Skeletal muscle cell (primary cell): ENCODE results near the gene VPS26C.
"Not testable (repeated sequence)": the region's sequence is repeated elsewhere in the genome, so short reads cannot be mapped to it uniquely, and the experiment has no call there.

Experiments
- DNase-seq: peaks from one replicate; pipeline ENCODE4 v3.0.0-alpha.2; 2010; ENCODE audit warnings: low read depth
- H3K4me3 ChIP-seq: 2 replicates; pipeline ENCODE4 v1.5.1; 2011; ENCODE audit warnings: low read depth, mild to moderate bottlenecking, control low read depth, low read length, moderate library complexity

Gene VPS26C

DNA sequence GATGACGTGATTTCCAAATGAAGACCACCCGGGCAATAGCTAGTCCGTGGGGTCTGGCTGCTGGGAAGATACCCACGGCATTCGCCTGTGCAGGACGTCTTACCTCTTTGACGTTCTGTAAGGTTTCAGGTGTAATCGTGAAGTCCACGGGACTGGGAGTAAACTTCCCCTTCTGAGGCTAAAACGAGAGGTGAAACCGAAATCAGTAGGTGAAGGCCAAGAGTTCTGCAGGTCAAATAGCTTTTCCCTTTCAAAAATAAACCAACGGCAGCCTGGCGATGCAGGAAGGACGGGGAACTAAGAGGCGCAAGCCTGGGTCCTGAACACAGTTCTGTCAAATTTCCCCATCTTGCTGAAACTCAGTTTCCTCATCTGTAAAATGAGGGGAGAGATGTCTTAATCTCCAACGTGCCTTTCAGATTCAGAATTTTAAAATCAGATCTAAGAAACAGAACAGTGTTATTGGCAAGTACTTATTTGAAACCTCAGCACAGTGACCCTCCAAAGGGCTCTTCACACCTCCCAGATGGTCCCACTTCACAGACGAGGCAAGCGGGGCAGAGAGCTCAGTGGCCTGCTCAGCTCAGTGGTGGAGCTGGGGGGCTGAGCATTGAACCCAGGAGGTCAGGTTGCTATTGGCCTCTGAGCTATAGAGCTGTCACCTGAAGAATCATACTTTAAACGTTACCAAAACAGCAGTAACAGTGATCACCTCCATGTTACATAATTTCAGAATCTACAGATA, 34.7 kb downstream of the VPS26C start:
- no peak overlapping the region for H3K4me3 ChIP-seq
- no peak for DNase-seq

GRCh38 chr21:37231671-37232070, 35.5 kb downstream of the VPS26C start:
- DNase-seq: no peak
- no peak overlapping the region for H3K4me3 ChIP-seq

GRCh38 chr21:37231249-37231645, 35.9 kb downstream of the VPS26C start:
- no peak for DNase-seq
- no peak overlapping the region for H3K4me3 ChIP-seq

DNA sequence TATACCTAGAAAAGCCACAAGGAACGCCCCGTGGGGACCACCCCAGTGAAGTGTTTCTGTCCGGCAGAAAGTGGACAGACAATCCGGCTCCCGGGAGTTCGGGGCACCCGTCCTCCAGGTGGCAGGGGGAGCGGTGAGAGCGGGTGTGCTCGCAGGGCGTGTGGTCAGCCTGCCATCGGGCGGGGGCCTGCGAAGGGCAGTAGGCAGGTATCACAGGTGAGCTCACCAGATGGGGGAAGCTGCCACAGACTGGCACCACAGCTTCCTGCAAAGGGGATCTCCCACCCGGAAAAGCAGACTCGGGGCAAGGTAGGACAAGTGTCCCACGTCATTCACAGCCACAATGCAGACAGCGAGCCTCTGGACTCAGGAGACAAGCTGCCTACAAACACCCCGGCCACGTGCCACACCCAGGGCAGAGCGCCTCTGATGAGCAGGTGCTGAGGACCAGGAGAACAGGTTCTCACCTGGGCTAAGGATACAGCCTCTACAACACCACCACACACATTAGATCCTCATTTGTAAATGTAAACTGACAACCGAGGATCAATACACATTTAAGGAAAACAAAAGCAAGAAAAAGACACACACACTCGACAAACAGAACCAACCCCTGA, 36.4 kb downstream of the VPS26C start:
- H3K4me3 ChIP-seq: no peak overlapping the region
- DNase-seq: no peak

GRCh38 chr21:37228003-37228400, 39.1 kb downstream of the VPS26C start:
- H3K4me3 ChIP-seq: no peak overlapping the region
- DNase-seq: no peak

DNA sequence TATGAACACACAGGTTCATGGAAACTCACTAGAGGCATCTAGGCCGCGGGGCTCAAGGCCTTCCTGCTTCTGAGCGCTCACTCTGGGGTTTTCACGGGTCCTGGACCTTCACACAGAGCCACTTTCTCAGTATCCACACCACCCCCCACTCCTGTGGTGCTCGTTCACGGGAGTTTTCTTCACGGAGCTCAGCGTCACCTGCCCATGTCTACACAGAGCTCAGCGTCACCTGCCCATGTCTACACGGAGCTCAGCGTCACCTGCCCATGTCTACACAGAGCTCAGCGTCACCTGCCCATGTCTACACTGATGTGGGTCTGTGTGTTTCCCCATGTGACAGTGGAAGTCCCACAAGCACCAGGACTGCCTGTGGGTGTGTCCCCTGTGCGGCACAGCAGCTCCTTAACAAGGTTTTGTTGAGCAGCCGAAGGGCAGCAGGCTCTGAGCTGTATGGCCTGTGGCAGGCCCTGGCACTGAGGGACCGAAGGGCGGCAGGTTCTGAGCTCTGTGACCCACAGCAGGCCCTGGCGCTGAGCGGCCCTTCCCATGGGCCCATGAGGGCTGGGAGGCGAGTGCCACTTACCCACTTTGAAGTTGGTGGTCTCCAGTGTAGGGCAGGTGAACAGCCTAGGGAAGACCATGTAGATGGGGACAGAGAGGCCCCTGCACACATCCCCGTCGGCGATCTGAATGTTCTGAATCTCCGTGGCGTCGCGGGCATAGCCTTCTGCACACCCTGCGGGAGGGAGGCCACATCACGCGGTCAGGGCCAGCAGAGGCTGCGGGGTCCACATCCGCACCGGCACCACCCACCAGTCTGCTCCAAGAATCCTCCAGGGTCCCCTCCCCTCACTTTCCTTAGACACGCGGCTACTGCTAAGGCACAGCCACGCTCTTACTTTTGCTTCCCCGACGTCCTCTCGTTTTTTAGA, 39.8 kb downstream of the VPS26C start:
- H3K4me3 ChIP-seq: no peak overlapping the region
- DNase-seq: no peak

DNA sequence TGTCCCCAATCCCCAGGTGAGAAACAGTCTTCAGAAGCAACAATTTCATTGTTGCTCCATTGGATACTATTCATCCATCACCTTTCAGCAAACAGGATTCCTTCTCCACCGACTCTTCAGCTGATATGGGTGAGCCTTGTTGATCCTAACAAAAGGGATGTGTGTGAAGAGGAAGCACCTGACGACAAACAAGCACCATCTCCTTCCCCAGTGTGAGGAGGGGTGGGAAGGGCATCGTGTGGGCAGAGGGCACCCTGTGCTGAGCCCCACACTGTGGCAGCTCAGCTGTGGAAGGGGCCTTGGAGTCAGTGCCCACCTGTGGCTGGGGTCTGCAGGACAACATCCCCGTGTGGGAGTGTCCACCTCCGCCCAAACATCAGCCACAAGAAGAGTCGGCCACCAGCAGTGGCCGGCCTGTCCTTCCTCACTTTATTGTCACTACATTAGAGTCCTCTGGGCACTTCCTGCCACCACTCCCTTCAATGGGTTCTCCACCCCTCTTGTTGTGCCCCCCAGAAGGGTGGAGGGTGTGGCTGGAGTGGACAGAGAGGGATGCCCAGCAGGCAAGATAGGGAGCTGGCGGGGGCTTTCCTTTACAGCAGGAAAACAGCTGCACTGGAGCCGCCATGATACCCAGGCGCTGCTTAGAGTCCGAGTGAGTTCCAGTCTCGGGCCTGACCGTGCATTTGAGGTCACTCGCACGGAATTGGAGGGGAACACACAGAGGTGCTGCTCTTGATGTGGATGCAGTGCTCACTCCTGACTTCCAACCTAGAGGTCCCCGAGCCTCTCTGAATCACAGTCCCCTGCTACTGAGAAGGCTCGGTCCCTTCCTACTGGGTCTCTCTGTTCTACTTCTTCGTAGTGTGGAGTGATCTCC, 40.9 kb downstream of the VPS26C start:
- H3K4me3 ChIP-seq: no peak overlapping the region
- no peak for DNase-seq

GRCh38 chr21:37224861-37225839, 42.0 kb downstream of the VPS26C start:
- no peak for DNase-seq
- H3K4me3 ChIP-seq: no peak overlapping the region

DNA sequence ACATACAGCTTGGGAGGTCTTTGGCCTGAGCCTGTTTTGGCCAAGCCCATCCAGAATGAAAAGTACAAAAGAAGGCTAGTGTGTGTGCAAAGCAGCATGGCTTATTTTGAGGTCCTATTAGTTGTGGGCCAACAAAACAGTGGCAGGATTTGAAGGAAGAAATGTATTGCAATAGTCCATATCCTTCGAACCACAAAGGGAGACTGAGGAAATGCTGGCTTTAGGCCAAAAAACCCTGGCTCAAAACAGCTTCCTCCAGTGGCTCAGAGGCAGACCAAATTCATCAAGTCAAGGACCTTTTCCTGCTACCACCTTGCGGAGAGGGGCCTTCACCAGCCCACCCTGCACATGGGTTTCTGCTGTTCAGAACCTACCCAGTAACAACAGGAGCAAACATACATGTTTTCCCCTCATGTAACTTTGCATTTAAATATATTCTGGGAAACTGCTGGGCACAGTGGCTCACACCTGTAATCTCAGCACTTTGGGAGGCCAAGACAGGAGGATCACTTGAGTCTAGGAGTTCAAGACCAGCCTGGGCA, 43.3 kb downstream of the VPS26C start:
- DNase-seq: no peak
- H3K4me3 ChIP-seq: no peak overlapping the region

- H3K4me3 ChIP-seq, DNase-seq: not testable (repeated sequence)
Measured at GRCh38 chr21:37222248-37222647, 44.9 kb downstream of the VPS26C start.

DNA sequence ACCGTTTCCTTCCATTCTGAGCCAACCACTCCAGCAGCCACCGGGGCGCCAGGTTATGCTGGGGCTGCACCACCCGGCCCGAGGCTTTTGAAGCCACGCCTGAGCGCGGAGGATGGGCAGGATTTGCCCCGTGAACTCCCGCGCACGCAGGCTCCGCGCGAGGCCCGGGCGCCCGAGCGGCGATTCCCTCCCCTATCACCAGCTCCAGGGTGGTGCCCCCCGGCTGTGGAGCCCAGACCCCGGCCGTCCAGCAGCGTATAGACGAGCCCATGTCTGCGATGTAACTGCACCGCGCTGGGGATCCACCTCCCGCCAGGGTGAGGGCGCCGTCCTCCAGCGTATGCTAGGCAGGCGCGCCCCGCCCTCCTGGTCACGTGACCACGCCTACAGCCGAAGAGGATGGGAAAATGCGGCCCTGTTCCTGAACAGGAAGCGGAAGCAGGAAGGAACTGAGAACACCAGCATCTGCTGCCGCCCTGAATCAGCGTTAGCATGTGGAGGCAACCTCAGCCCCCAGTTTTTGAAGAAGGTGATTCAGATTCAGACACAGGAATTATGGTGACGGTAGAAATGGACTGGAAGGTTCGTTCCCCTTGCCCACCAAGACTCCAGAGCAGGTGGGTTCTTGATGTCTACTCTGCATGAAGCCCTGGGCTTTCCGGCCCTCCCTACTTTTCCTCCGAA, 46.0 kb downstream of the VPS26C start:
- peak overlapping the region; percentile 67 for H3K4me3 ChIP-seq
- peak; percentile 72 for DNase-seq

- peak; percentile 17 for DNase-seq
- H3K4me3 ChIP-seq: peak overlapping the region; percentile 67
Measured at GRCh38 chr21:37220433-37220980, 46.6 kb downstream of the VPS26C start.

DNA sequence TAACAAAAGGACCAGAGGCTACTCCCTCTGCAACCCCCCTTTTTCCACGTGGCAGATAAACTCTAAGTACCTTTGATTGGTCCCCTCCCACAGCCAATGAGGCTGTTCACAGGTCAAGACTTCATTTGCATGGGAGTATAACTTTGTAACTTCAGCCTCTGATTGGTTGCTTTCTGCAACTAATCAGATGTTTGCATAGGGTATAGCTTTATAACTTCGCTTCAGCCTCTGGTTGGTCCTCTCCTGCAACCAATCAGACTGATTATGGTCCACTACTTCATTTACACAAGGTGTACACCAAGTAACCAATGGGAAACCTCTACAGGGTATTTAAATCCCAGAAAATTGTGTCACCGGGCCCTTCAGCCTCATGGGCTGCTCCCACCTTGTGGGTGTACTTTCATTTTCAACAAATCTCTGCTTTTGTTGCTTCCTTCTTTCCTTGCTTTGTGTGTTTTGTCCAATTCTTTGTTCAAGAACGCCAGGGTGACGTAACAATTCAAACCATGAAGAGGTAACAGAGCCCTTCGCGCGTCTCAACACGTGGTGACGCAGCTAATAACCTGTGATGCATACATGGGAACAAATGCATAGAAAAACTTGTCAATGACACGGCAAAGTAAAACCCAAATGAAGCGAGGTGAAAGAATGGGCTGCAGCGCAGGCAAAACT, 47.2 kb downstream of the VPS26C start:
- H3K4me3 ChIP-seq: peak overlapping the region; percentile 67
- no peak for DNase-seq

GRCh38 chr21:37214952-37215351, 52.2 kb downstream of the VPS26C start:
- no peak overlapping the region for H3K4me3 ChIP-seq

DNA sequence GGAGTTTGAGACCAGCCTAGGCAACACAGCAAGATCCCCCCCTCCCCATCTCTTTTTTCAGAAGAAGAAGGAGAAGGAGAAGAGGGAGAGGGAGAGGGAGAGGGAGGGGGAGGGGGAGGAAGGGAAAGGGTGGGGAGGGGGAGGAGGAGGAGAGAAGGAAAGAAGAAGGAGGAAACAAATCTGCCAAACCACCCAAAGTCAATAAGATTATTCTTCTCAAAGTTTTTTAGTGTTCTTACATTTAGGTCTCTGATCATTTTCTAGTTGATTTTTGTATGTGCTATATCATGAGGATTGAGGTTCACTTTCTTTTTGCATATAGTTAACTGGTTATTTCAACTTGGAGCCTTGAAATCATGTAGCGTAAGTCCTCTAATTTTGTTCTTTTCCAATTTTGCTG, 56.3 kb downstream of the VPS26C start:
- no peak overlapping the region for H3K4me3 ChIP-seq
- no peak for DNase-seq

More at GRCh38 chr21:37214952-37215351, 52.2 kb downstream of the VPS26C start:
- DNase-seq: no peak

DNA sequence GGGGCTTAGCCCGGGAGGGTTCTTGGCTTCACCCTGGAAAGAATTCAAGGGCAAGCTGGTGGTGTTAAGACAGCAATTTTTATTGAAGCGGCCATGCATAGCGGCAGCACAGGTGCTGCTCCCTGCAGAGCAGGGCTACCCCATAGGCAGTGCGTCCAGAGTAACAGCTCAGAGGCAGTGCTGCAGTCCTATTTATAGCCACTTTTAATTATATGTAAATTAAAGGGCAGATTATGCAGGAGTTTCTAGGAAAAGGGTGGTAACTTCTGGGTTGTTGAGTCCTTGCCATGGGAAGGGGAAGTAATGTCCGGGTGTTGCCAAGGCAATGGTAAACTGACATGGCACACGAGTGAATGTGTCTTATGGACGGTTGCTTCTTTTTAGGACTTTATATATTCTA, 57.0 kb downstream of the VPS26C start:
- no peak for DNase-seq

More for the DNA sequence above, 57.0 kb downstream of the VPS26C start:
- H3K4me3 ChIP-seq: no peak overlapping the region
